ENCODE data around the gene ASCC3. TPM values are rescaled to one million over a fixed set of nuclear protein-coding genes. Genes with fewer than 3 reads are reported as not detected.

ASCC3 gene
- total RNA-seq, 1 experiment from 2014 or later, result 40.5 TPM

GRCh38 chr6:100626721-100627120 lies 254.4 kb downstream of the ASCC3 start:
- Histone ChIP-seq H3K4me1 (ENCODE audit: control insufficient read depth in 1 of 2, insufficient read depth in 2 of 2, low read length in 2 of 2) (no peaks in the 10 kb centered on the region), H3K27ac (ENCODE audit: low read depth, low read length) (no peak overlapping the region), H2AFZ (ENCODE audit: low read depth, low read length, poor library complexity, severe bottlenecking) (no peak overlapping the region), H4K20me1 (ENCODE audit: insufficient read depth) (no peaks in the 10 kb centered on the region), H3K9me2 (ENCODE audit: insufficient read depth) (no peaks in the 10 kb centered on the region), H3K27me3 (ENCODE audit: insufficient read depth, low read length) (no peaks in the 10 kb centered on the region), H3K4me3 (replicated peaks in 1 of 2; ENCODE audit: low read depth in 1 of 2, low read length in 2 of 2) (no peak overlapping the region), H3K9ac (ENCODE audit: low read length) (no peak overlapping the region), H3K79me2 (ENCODE audit: insufficient read depth, low read length) (no peaks in the 10 kb centered on the region), H3K9me3 (ENCODE audit: control insufficient read depth in 1 of 2, insufficient read depth in 1 of 2, low read depth in 1 of 2, low read length in 2 of 2) (no peaks in the 10 kb centered on the region), H3K4me2 (ENCODE audit: low read length) (no peak overlapping the region), H3K36me3 (ENCODE audit: control insufficient read depth in 1 of 2, insufficient read depth in 2 of 2, low read length in 2 of 2) (peaks cover 0 to 2% of the 10 kb centered on the region in 2 experiments; a peak in 1 of 4 replicates)
- no peak for DNase-seq (ENCODE audit: low read depth, low spot score)
- intact Hi-C loops (cut with micrococcal nuclease), result no loop called here
- BruUV-seq (replicated peaks), result no TSS peak
- ChIA-PET RAD21 (ENCODE audit: low non-redundant PET in 1 of 2, low total read pairs in 2 of 2, uncharacterized antibody in 2 of 2, unreplicated experiment in 2 of 2) (no interaction called here), POLR2A (no interaction called here), CTCF (no interaction called here)
- no peak for ATAC-seq
- TF ChIP-seq EGR1 (IDR thresholded peaks at IDR 0.05; ENCODE audit: low read depth) (no peak), JUND (IDR thresholded peaks at IDR 0.05) (no peak), TCF7L2 (IDR thresholded peaks at IDR 0.05; ENCODE audit: borderline replicate concordance, extremely low read depth, insufficient read depth, insufficient read length) (no peak), RAD21 (IDR thresholded peaks at IDR 0.05; ENCODE audit: low read depth) (no peak), ELF1 (IDR thresholded peaks at IDR 0.05; ENCODE audit: borderline replicate concordance, low read depth) (no peak), CBX3 (IDR thresholded peaks at IDR 0.05; ENCODE audit: low read depth) (no peak), CEBPB (IDR thresholded peaks at IDR 0.05; ENCODE audit: low read depth) (no peak), ZNF274 (IDR thresholded peaks at IDR 0.05; ENCODE audit: low read depth, low read length) (no peak)

GRCh38 chr6:100622907-100623692 lies 258.0 kb downstream of the ASCC3 start:
- Histone ChIP-seq H3K27ac (ENCODE audit: low read depth, low read length) (no peak overlapping the region), H3K36me3 (ENCODE audit: control insufficient read depth in 1 of 2, insufficient read depth in 2 of 2, low read length in 2 of 2) (peaks cover 0 to 2% of the 10 kb centered on the region in 2 experiments; a peak in 1 of 4 replicates), H2AFZ (ENCODE audit: low read depth, low read length, poor library complexity, severe bottlenecking) (no peak overlapping the region), H3K79me2 (ENCODE audit: insufficient read depth, low read length) (no peaks in the 10 kb centered on the region), H3K4me2 (ENCODE audit: low read length) (no peak overlapping the region), H3K4me3 (replicated peaks in 1 of 2; ENCODE audit: low read depth in 1 of 2, low read length in 2 of 2) (no peak overlapping the region), H4K20me1 (ENCODE audit: insufficient read depth) (no peaks in the 10 kb centered on the region), H3K4me1 (ENCODE audit: control insufficient read depth in 1 of 2, insufficient read depth in 2 of 2, low read length in 2 of 2) (no peaks in the 10 kb centered on the region; a peak in 1 of 4 replicates), H3K9me2 (ENCODE audit: insufficient read depth) (no peaks in the 10 kb centered on the region), H3K9ac (ENCODE audit: low read length) (no peak overlapping the region), H3K9me3 (ENCODE audit: control insufficient read depth in 1 of 2, insufficient read depth in 1 of 2, low read depth in 1 of 2, low read length in 2 of 2) (no peaks in the 10 kb centered on the region), H3K27me3 (ENCODE audit: insufficient read depth, low read length) (no peaks in the 10 kb centered on the region)
- no peak for DNase-seq (ENCODE audit: low read depth, low spot score)
- RAD21 ChIA-PET (ENCODE audit: low non-redundant PET in 1 of 2, low total read pairs in 2 of 2, uncharacterized antibody in 2 of 2, unreplicated experiment in 2 of 2), result no interaction called here
- no peak for ATAC-seq
- POLR2A ChIA-PET, result no interaction called here
- CTCF ChIA-PET, result no interaction called here
- intact Hi-C loops (cut with micrococcal nuclease), result no loop called here
- BruUV-seq (replicated peaks), result no TSS peak
- no peak for TF ChIP-seq ATF3 (IDR thresholded peaks at IDR 0.05)
- TF ChIP-seq ZBTB33 (IDR thresholded peaks at IDR 0.05; ENCODE audit: extremely low read depth, insufficient replicate concordance, low read length), result no peak
- TF ChIP-seq POLR2A (IDR thresholded peaks at IDR 0.05; ENCODE audit: borderline replicate concordance, extremely low read depth, insufficient read depth, insufficient read length), result no peak
- TF ChIP-seq JUND (IDR thresholded peaks at IDR 0.05), result no peak
- TF ChIP-seq SIN3A (IDR thresholded peaks at IDR 0.05; ENCODE audit: low read depth), result no peak
- no peak for TF ChIP-seq CBX3 (IDR thresholded peaks at IDR 0.05; ENCODE audit: low read depth)
- no peak for TF ChIP-seq RAD21 (IDR thresholded peaks at IDR 0.05; ENCODE audit: low read depth)
- TF ChIP-seq TCF7L2 (IDR thresholded peaks at IDR 0.05; ENCODE audit: borderline replicate concordance, extremely low read depth, insufficient read depth, insufficient read length), result no peak
- no peak for TF ChIP-seq REST (IDR thresholded peaks at IDR 0.05; ENCODE audit: low read depth)
- TF ChIP-seq ZFX (IDR thresholded peaks at IDR 0.05), result no peak
- no peak for TF ChIP-seq SRF (IDR thresholded peaks at IDR 0.05; ENCODE audit: low read depth)

Measured in HCT116 (cell line).